ENCODE results near the gene TACC2.
A peak's percentile ranks its signal among the peaks of the same experiment; 100 is the strongest.

TACC2 gene

DNA sequence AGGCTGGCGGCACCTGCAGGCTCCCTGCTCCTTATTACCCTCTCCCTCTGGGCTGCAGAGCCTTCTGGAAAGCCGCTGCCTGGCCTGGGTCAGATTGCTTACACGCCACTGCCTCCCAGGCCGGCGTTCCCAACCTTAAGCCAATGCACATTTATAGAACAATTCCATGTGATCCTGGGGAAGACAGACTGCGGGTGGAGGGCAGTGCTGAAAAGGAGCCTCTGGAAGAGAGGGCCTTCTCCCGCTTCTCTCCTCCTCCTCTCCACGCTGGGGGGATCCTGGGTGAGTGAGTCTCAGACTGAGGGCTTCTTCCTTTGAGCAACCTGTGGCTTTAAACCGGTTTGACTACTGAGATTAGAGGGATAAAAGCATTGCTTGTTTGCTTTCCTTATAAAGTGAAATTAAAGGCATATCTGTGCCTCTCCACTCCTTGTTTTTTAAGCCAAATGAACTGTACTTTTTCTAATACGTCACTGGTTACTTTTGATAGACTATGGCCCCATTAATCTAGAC is 5.5 kb downstream of the TACC2 start:
- DNase-seq = peak; percentile 19

GRCh38 chr10:121998462-121998861 is 9.5 kb downstream of the TACC2 start:
- no peak overlapping the region for H3K4me3 ChIP-seq (ENCODE audit: low read depth, low read length)
- no peak for DNase-seq
- H3K9me3 ChIP-seq (ENCODE audit: severe bottlenecking) = peaks cover 8% of the 10 kb centered on the region
- no peak overlapping the region for H3K27ac ChIP-seq
- no peaks in the 10 kb centered on the region for H3K36me3 ChIP-seq
- no peaks in the 10 kb centered on the region for H3K27me3 ChIP-seq (ENCODE audit: insufficient read depth, low read depth, severe bottlenecking)
- TF ChIP-seq, protein P1, sequence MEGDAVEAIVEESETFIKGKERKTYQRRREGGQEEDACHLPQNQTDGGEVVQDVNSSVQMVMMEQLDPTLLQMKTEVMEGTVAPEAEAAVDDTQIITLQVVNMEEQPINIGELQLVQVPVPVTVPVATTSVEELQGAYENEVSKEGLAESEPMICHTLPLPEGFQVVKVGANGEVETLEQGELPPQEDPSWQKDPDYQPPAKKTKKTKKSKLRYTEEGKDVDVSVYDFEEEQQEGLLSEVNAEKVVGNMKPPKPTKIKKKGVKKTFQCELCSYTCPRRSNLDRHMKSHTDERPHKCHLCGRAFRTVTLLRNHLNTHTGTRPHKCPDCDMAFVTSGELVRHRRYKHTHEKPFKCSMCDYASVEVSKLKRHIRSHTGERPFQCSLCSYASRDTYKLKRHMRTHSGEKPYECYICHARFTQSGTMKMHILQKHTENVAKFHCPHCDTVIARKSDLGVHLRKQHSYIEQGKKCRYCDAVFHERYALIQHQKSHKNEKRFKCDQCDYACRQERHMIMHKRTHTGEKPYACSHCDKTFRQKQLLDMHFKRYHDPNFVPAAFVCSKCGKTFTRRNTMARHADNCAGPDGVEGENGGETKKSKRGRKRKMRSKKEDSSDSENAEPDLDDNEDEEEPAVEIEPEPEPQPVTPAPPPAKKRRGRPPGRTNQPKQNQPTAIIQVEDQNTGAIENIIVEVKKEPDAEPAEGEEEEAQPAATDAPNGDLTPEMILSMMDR (IDR thresholded peaks at IDR 0.05; ENCODE audit: low read depth, low read length) = no peak

More for the DNA sequence above, 5.5 kb downstream of the TACC2 start:
- no peaks in the 10 kb centered on the region for H3K36me3 ChIP-seq
- H3K27ac ChIP-seq = no peak overlapping the region
- no peaks in the 10 kb centered on the region for H3K9me3 ChIP-seq (ENCODE audit: severe bottlenecking)
- TF ChIP-seq, protein P1 (IDR thresholded peaks at IDR 0.05; ENCODE audit: low read depth, low read length) = no peak
- no peak overlapping the region for H3K4me3 ChIP-seq (ENCODE audit: low read depth, low read length)
- no peaks in the 10 kb centered on the region for H3K27me3 ChIP-seq (ENCODE audit: insufficient read depth, low read depth, severe bottlenecking)

DNA sequence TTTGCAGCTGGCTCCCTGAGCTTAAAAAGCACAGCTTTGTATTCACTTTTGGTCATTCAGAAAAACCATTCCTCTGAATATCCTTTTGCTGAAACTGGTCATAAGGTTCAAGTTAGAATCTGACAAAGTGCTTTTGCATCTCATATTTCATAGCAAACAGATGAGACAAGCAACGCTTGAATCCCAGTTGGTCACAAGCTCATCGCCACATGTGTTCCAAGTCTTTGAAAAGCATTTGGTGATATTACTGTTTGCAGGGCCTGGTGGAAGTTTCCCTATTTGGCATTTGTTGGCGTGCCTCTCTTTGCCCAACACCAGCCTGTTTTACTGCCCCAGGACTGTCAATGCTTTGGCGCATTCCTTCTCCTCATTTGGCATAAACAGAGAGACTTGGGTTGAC is 10.3 kb downstream of the TACC2 start:
- DNase-seq = no peak
- no peak overlapping the region for H3K27ac ChIP-seq
- peaks cover 8% of the 10 kb centered on the region for H3K9me3 ChIP-seq (ENCODE audit: severe bottlenecking)
- no peaks in the 10 kb centered on the region for H3K27me3 ChIP-seq (ENCODE audit: insufficient read depth, low read depth, severe bottlenecking)
- H3K4me3 ChIP-seq (ENCODE audit: low read depth, low read length) = no peak overlapping the region
- no peaks in the 10 kb centered on the region for H3K36me3 ChIP-seq
- TF ChIP-seq, protein P1 (IDR thresholded peaks at IDR 0.05; ENCODE audit: low read depth, low read length) = no peak

GRCh38 chr10:122001698-122002097 is 12.7 kb downstream of the TACC2 start:
- H3K27me3 ChIP-seq (ENCODE audit: insufficient read depth, low read depth, severe bottlenecking) = no peaks in the 10 kb centered on the region
- no peaks in the 10 kb centered on the region for H3K36me3 ChIP-seq
- H3K4me3 ChIP-seq (ENCODE audit: low read depth, low read length) = no peak overlapping the region
- TF ChIP-seq, protein P1 (IDR thresholded peaks at IDR 0.05; ENCODE audit: low read depth, low read length) = no peak
- peaks cover 8% of the 10 kb centered on the region for H3K9me3 ChIP-seq (ENCODE audit: severe bottlenecking)
- no peak for DNase-seq
- H3K27ac ChIP-seq = no peak overlapping the region

GRCh38 chr10:122007415-122007814 is 18.5 kb downstream of the TACC2 start:
- Histone ChIP-seq H3K36me3 (no peaks in the 10 kb centered on the region), H3K27ac (no peak overlapping the region), H3K9me3 (ENCODE audit: severe bottlenecking) (no peaks in the 10 kb centered on the region), H3K4me3 (ENCODE audit: low read depth, low read length) (no peak overlapping the region), H3K27me3 (ENCODE audit: insufficient read depth, low read depth, severe bottlenecking) (no peaks in the 10 kb centered on the region)
- DNase-seq = no peak
- TF ChIP-seq, protein P1 (IDR thresholded peaks at IDR 0.05; ENCODE audit: low read depth, low read length) = no peak

- TF ChIP-seq, protein P1 (IDR thresholded peaks at IDR 0.05; ENCODE audit: low read depth, low read length) = no peak
- no peaks in the 10 kb centered on the region for H3K36me3 ChIP-seq
- DNase-seq = no peak
- H3K4me3 ChIP-seq (ENCODE audit: low read depth, low read length) = no peak overlapping the region
- H3K27me3 ChIP-seq (ENCODE audit: insufficient read depth, low read depth, severe bottlenecking) = no peaks in the 10 kb centered on the region
- no peak overlapping the region for H3K27ac ChIP-seq
- no peaks in the 10 kb centered on the region for H3K9me3 ChIP-seq (ENCODE audit: severe bottlenecking)
Observed at GRCh38 chr10:122010405-122011050, 21.6 kb downstream of the TACC2 start.
